Liver (tissue), 9 donors: ENCODE results near the gene NAXD. TPM values are rescaled to one million over a fixed set of nuclear protein-coding genes. Genes with fewer than 3 reads are reported as not detected.
"Not testable (repeated sequence)": the region's sequence is repeated elsewhere in the genome, so short reads cannot be mapped to it uniquely, and the experiment has no call there.

ENCODE experiments used
- DNase-seq: peaks from one replicate; pipeline ENCODE4 v3.0.0-alpha.2; 2017; ENCODE audit warnings: low spot score
- H3K27ac ChIP-seq, 2 donors: one replicate each; pipeline ENCODE4 v1.7.0; 2013; ENCODE audit warnings: inconsistent platforms in 2 of 2, low read length in 2 of 2, control low read depth in 1 of 2, low read depth in 1 of 2, mild to moderate bottlenecking in 1 of 2
- H3K27me3 ChIP-seq, 4 donors: one replicate each; pipeline versions ENCODE4 v1.6.1 to v1.7.0; 2013; ENCODE audit warnings: low read length in 3 of 4, inconsistent platforms in 1 of 4, mild to moderate bottlenecking in 1 of 4, moderate library complexity in 1 of 4; ENCODE audit not compliant: control insufficient read depth in 4 of 4, insufficient read depth in 4 of 4
- H3K36me3 ChIP-seq, 4 donors: one replicate each; pipeline versions ENCODE4 v1.6.1 to v1.7.0; 2013; ENCODE audit warnings: low read length in 3 of 4, mild to moderate bottlenecking in 3 of 4, low read depth in 1 of 4, moderate library complexity in 1 of 4; ENCODE audit not compliant: control insufficient read depth in 4 of 4, insufficient read depth in 3 of 4
- H3K4me1 ChIP-seq, 4 donors: one replicate each; pipeline versions ENCODE4 v1.6.1 to v1.7.0; 2013; ENCODE audit warnings: low read length in 3 of 4, mild to moderate bottlenecking in 3 of 4, moderate library complexity in 1 of 4; ENCODE audit not compliant: control insufficient read depth in 4 of 4, insufficient read depth in 4 of 4
- H3K4me3 ChIP-seq, 3 donors: one replicate each; pipeline versions ENCODE4 v1.6.1 to v1.7.0; 2013; ENCODE audit warnings: low read length in 3 of 3, control low read depth in 1 of 3, low read depth in 1 of 3, mild to moderate bottlenecking in 1 of 3
- H3K9ac ChIP-seq, 2 donors: one replicate each; pipeline ENCODE4 v1.7.0; 2013; ENCODE audit warnings: low read length in 2 of 2, mild to moderate bottlenecking in 2 of 2, moderate library complexity in 2 of 2, control low read depth in 1 of 2, low read depth in 1 of 2
- H3K9me3 ChIP-seq, 4 donors: one replicate each; pipeline versions ENCODE4 v1.6.1 to v1.7.0; 2013; ENCODE audit warnings: low read length in 3 of 4; ENCODE audit not compliant: control insufficient read depth in 4 of 4
- EGR1 ChIP-seq, 2 donors: IDR thresholded peaks; 2 replicates each; pipeline ENCODE4 v1.6.1; 2016 to 2018; ENCODE audit warnings: antibody characterized with exemption in 2 of 2, low read depth in 2 of 2
- FOXA1 ChIP-seq: IDR thresholded peaks from 2 replicates; pipeline ENCODE4 v1.6.1; 2016; ENCODE audit warnings: antibody characterized with exemption
- FOXA2 ChIP-seq: IDR thresholded peaks from 2 replicates; pipeline ENCODE4 v1.6.1; 2016; ENCODE audit warnings: antibody characterized with exemption
- GABPA ChIP-seq, 2 donors: IDR thresholded peaks in 1 of 2; conservative IDR thresholded peaks in 1 of 2; 2 replicates each; pipeline ENCODE4 v1.6.1; 2016; ENCODE audit warnings: antibody characterized with exemption in 2 of 2, mild to moderate bottlenecking in 1 of 2, moderate library complexity in 1 of 2
- HNF4A ChIP-seq, 2 donors: conservative IDR thresholded peaks; 2 replicates each; pipeline ENCODE4 v1.6.1; 2016; ENCODE audit warnings: antibody characterized with exemption in 2 of 2, mild to moderate bottlenecking in 2 of 2
- HNF4G ChIP-seq: IDR thresholded peaks from 2 replicates; pipeline ENCODE4 v1.6.1; 2016; ENCODE audit warnings: antibody characterized with exemption
- JUND ChIP-seq, 2 donors: IDR thresholded peaks; 2 replicates each; pipeline ENCODE4 v1.6.1; 2016; ENCODE audit warnings: antibody characterized with exemption in 2 of 2
- NR2F2 ChIP-seq: IDR thresholded peaks from 2 replicates; pipeline ENCODE4 v1.6.1; 2016; ENCODE audit warnings: antibody characterized with exemption
- RAD21 ChIP-seq, 2 donors: IDR thresholded peaks; 2 replicates each; pipeline ENCODE4 v1.6.1; 2016; ENCODE audit warnings: antibody characterized with exemption in 2 of 2, mild to moderate bottlenecking in 2 of 2
- RXRA ChIP-seq, 2 donors: IDR thresholded peaks; 2 replicates each; pipeline ENCODE4 v1.6.1; 2017 to 2018; ENCODE audit warnings: antibody characterized with exemption in 2 of 2, mild to moderate bottlenecking in 1 of 2
- SP1 ChIP-seq: IDR thresholded peaks from 2 replicates; pipeline ENCODE4 v1.6.1; 2018; ENCODE audit warnings: antibody characterized with exemption, mild to moderate bottlenecking
- YY1 ChIP-seq: IDR thresholded peaks from 2 replicates; pipeline ENCODE4 v1.6.1; 2016; ENCODE audit warnings: antibody characterized with exemption, mild to moderate bottlenecking
- WGBS: extraction: QIAGEN DNeasy Blood & Tissue Kit; methylation state at CpG from one replicate; pipeline ENCODE4 v1.1.7; 2013; 5-methylcytosine and 5-hydroxymethylcytosine counted together
- polyA plus RNA-seq, 2 donors: library from polyadenylated mRNA; stranded (reverse) in 1 of 2; unstranded in 1 of 2; fragments of 200-250 nt in 1 of 2; fragments of >200 nt in 1 of 2; fragmentation: Nextera tagmentation in 1 of 2; extraction: Ambion mirVana in 1 of 2; gene quantifications; one replicate each; pipeline versions ENCODE4 v1.2.1 to v1.2.3, GENCODE V29; 2013 to 2015
- total RNA-seq, 2 donors: library from RNA; depleted of rRNA; stranded (reverse); fragments of >200 nt; gene quantifications; one replicate each; pipeline ENCODE4 v1.2.3, GENCODE V29; 2014
- TF ChIP-seq, protein P1 (sequence below): IDR thresholded peaks from 2 replicates; pipeline ENCODE4 v1.6.1; 2016; ENCODE audit warnings: antibody characterized with exemption
- TF ChIP-seq, protein P2 (sequence below): fragments of 150-350 bp; IDR thresholded peaks from 2 replicates; pipeline ENCODE4 v1.5.1; 2017; ENCODE audit warnings: improper control_type of control experiment, low read depth, low read length; ENCODE audit not compliant: missing input control
- TF ChIP-seq, protein P3 (sequence below): IDR thresholded peaks from 2 replicates; pipeline ENCODE4 v1.6.1; 2016; ENCODE audit warnings: antibody characterized with exemption
- TF ChIP-seq, protein P4 (sequence below): IDR thresholded peaks from 2 replicates; pipeline ENCODE4 v1.6.1; 2016; ENCODE audit warnings: antibody characterized with exemption, mild to moderate bottlenecking
- donor health status: healthy.
- donor health status: healthy.
- donor health status: healthy.
- donor health status: healthy.
- donor health status: healthy.

NAXD gene
- total and polyA plus RNA-seq, 4 donors, result 19.0 to 40.5 (median 27.6) TPM

DNA sequence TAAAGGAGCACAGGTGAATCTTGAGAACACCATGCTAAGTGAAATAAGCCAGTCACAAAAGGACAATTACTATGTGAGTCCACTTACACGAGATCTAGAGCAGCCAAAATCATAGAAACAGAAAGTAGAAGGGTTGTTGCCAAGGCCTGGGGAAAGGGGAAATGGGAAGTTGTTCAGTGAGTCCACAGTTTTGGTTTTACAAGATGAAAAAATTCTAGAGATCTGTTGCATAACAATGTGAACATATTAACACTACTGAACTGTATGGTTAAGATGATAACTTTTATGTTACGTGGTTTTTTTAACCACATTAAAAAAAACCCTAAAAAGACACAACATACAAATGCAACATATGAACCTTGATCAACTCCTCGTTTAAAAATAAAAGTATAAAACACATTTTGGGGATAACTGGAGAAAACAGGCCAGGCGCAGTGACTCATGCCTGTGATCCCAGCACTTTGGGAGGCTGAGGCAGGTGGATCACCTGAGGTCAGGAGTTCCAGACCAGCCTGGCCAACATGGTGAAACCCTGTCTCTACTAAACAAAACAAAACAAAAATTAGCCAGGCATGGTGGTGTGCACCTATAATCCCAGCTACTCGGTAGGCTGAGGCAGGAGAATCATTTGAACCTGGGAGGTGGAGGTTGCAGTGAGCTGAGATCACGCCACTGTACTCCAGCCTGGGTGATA, 43.0 kb downstream of the NAXD start:
- H3K4me1 ChIP-seq, H3K4me3 ChIP-seq, H3K27me3 ChIP-seq, H3K9ac ChIP-seq, DNase-seq, H3K9me3 ChIP-seq, H3K27ac ChIP-seq: not testable (repeated sequence)
- H3K36me3 ChIP-seq, result peaks cover 4 to 14% (median 9%) of the 10 kb centered on the region in 4 donors
- WGBS, result 85% methylated on average over 6 of the region's 6 CpGs

- Histone ChIP-seq H3K9ac (no peak overlapping the region), H3K27ac (no peak overlapping the region), H3K9me3 (peaks cover 0 to 3% (median 0%) of the 10 kb centered on the region in 4 donors), H3K4me3 (no peak overlapping the region), H3K4me1 (no peaks in the 10 kb centered on the region), H3K36me3 (peaks cover 4 to 22% (median 17%) of the 10 kb centered on the region in 4 donors), H3K27me3 (no peaks in the 10 kb centered on the region)
- DNase-seq, result no peak
- TF ChIP-seq FOXA1, result no peak
- TF ChIP-seq FOXA2, result no peak
- no peak for TF ChIP-seq NR2F2
- no peak for TF ChIP-seq SP1
- TF ChIP-seq JUND (IDR thresholded peaks at IDR 0.05), result no peak
- TF ChIP-seq, protein P1, sequence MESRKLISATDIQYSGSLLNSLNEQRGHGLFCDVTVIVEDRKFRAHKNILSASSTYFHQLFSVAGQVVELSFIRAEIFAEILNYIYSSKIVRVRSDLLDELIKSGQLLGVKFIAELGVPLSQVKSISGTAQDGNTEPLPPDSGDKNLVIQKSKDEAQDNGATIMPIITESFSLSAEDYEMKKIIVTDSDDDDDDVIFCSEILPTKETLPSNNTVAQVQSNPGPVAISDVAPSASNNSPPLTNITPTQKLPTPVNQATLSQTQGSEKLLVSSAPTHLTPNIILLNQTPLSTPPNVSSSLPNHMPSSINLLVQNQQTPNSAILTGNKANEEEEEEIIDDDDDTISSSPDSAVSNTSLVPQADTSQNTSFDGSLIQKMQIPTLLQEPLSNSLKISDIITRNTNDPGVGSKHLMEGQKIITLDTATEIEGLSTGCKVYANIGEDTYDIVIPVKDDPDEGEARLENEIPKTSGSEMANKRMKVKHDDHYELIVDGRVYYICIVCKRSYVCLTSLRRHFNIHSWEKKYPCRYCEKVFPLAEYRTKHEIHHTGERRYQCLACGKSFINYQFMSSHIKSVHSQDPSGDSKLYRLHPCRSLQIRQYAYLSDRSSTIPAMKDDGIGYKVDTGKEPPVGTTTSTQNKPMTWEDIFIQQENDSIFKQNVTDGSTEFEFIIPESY, result no peak
- TF ChIP-seq HNF4A (conservative IDR thresholded peaks at IDR 0.05), result no peak
- WGBS, result 92% methylated on average over 3 of the region's 3 CpGs
Observed at GRCh38 chr13:110661256-110661655, 45.9 kb downstream of the NAXD start.

- Histone ChIP-seq H3K4me1 (no peaks in the 10 kb centered on the region), H3K9ac (no peak overlapping the region), H3K36me3 (peaks cover 4 to 28% (median 24%) of the 10 kb centered on the region in 4 donors), H3K27ac (no peak overlapping the region), H3K4me3 (no peak overlapping the region), H3K9me3 (peaks cover 0 to 3% (median 0%) of the 10 kb centered on the region in 4 donors), H3K27me3 (no peaks in the 10 kb centered on the region)
- 99% methylated on average over 25 of the region's 25 CpGs for WGBS
- no peak for TF ChIP-seq RAD21 (IDR thresholded peaks at IDR 0.05)
- TF ChIP-seq YY1, result no peak
- TF ChIP-seq JUND (IDR thresholded peaks at IDR 0.05), result no peak
- TF ChIP-seq, protein P2, sequence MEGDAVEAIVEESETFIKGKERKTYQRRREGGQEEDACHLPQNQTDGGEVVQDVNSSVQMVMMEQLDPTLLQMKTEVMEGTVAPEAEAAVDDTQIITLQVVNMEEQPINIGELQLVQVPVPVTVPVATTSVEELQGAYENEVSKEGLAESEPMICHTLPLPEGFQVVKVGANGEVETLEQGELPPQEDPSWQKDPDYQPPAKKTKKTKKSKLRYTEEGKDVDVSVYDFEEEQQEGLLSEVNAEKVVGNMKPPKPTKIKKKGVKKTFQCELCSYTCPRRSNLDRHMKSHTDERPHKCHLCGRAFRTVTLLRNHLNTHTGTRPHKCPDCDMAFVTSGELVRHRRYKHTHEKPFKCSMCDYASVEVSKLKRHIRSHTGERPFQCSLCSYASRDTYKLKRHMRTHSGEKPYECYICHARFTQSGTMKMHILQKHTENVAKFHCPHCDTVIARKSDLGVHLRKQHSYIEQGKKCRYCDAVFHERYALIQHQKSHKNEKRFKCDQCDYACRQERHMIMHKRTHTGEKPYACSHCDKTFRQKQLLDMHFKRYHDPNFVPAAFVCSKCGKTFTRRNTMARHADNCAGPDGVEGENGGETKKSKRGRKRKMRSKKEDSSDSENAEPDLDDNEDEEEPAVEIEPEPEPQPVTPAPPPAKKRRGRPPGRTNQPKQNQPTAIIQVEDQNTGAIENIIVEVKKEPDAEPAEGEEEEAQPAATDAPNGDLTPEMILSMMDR, result no peak
- TF ChIP-seq FOXA1, result no peak
- TF ChIP-seq RXRA (IDR thresholded peaks at IDR 0.05), result no peak
- TF ChIP-seq, protein P3, sequence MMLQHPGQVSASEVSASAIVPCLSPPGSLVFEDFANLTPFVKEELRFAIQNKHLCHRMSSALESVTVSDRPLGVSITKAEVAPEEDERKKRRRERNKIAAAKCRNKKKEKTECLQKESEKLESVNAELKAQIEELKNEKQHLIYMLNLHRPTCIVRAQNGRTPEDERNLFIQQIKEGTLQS, result no peak
- TF ChIP-seq, protein P1, result no peak
- TF ChIP-seq HNF4A (conservative IDR thresholded peaks at IDR 0.05), result no peak
- no peak for TF ChIP-seq EGR1 (IDR thresholded peaks at IDR 0.05; ENCODE audit: low read depth in 2 of 2)
- no peak for TF ChIP-seq FOXA2
- TF ChIP-seq GABPA (IDR thresholded peaks at IDR 0.05 in 1 of 2, conservative IDR thresholded peaks at IDR 0.05 in 1 of 2), result no peak
- no peak for TF ChIP-seq HNF4G
- TF ChIP-seq, protein P4, sequence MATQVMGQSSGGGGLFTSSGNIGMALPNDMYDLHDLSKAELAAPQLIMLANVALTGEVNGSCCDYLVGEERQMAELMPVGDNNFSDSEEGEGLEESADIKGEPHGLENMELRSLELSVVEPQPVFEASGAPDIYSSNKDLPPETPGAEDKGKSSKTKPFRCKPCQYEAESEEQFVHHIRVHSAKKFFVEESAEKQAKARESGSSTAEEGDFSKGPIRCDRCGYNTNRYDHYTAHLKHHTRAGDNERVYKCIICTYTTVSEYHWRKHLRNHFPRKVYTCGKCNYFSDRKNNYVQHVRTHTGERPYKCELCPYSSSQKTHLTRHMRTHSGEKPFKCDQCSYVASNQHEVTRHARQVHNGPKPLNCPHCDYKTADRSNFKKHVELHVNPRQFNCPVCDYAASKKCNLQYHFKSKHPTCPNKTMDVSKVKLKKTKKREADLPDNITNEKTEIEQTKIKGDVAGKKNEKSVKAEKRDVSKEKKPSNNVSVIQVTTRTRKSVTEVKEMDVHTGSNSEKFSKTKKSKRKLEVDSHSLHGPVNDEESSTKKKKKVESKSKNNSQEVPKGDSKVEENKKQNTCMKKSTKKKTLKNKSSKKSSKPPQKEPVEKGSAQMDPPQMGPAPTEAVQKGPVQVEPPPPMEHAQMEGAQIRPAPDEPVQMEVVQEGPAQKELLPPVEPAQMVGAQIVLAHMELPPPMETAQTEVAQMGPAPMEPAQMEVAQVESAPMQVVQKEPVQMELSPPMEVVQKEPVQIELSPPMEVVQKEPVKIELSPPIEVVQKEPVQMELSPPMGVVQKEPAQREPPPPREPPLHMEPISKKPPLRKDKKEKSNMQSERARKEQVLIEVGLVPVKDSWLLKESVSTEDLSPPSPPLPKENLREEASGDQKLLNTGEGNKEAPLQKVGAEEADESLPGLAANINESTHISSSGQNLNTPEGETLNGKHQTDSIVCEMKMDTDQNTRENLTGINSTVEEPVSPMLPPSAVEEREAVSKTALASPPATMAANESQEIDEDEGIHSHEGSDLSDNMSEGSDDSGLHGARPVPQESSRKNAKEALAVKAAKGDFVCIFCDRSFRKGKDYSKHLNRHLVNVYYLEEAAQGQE, result no peak
- DNase-seq, result no peak
Observed at GRCh38 chr13:110662091-110662490, 46.7 kb downstream of the NAXD start.
